ENCODE measurements around the gene ENPP5.

DNA sequence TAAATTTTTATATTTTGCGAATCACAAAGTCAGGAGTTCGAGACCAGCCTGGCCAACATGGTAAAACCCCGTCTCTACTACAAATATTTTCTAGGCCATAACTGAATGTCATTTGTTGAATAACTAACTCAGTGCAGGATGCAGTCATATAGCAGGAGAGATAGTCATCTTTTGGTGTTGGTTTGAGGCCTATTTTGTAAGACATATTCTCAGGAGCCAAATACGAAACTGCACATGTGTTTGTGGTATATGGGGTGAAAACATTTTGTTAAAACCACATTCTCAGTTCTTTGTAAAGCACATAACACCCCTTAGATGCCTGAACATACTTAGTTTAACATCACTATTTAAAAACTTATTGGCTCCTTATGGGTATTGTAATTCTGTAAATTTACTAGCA, 4.7 kb upstream of the ENPP5 start:
- TF ChIP-seq, protein P1, sequence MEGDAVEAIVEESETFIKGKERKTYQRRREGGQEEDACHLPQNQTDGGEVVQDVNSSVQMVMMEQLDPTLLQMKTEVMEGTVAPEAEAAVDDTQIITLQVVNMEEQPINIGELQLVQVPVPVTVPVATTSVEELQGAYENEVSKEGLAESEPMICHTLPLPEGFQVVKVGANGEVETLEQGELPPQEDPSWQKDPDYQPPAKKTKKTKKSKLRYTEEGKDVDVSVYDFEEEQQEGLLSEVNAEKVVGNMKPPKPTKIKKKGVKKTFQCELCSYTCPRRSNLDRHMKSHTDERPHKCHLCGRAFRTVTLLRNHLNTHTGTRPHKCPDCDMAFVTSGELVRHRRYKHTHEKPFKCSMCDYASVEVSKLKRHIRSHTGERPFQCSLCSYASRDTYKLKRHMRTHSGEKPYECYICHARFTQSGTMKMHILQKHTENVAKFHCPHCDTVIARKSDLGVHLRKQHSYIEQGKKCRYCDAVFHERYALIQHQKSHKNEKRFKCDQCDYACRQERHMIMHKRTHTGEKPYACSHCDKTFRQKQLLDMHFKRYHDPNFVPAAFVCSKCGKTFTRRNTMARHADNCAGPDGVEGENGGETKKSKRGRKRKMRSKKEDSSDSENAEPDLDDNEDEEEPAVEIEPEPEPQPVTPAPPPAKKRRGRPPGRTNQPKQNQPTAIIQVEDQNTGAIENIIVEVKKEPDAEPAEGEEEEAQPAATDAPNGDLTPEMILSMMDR (IDR thresholded peaks at IDR 0.05) = no peak
- no peak for TF ChIP-seq POLR2A (IDR thresholded peaks at IDR 0.05)

All from uterus (tissue), 2 donors.